COLO668 (cell line): ENCODE measurements around the gene DDX55.

Experiments
- DNase-seq: peaks from one replicate; lab custom pipeline; 2025; ENCODE audit not compliant: unreplicated experiment; lab: John Stamatoyannopoulos, UW

The DDX55 gene

DNA sequence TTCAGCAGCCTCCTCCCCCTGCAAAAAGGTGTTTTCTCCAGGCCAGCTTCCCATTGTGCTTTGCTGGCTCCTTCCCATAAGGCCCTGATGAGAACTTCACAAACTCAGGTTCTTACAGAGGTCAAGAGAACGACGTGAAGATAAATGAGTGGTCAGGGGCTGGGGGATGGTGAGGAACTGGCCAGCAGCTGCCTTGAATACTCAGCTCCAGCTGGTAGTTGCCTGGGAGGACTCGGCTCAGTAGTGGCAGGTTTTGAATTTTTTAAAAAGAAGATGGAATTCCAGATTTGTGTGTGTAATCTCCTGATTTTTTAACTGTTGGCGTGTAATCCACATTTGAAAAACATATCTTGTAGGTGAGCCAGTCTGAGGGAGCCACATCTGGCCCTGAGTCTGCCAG is 5.9 kb downstream of the DDX55 start:
- DNase-seq, result no peak

GRCh38 chr12:123608182-123608581 is 6.3 kb downstream of the DDX55 start:
- DNase-seq, result no peak

- DNase-seq, result no peak
These were observed 12.2 kb downstream of the DDX55 start for GRCh38 chr12:123614110-123614509.

GRCh38 chr12:123614531-123614930 is 12.6 kb downstream of the DDX55 start:
- DNase-seq, result no peak

DNA sequence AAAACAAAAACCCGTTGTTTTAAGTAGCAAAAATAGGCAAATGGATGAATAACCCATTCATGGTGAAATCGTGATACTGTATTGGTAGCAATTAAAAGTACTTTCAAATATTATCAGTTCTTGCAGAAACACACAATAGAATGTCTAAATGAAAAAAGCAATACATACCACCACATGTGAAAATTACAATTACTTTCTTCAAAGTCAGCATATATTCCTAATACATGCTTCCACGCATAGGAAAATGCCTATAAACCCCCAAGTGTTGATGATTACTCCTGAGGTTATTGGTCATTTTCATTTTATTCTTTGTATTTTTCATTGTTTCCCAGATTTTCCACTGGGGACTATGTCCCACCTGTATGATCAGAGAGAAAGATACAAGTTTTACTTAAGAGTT is 15.2 kb downstream of the DDX55 start:
- no peak for DNase-seq

- DNase-seq, result no peak
These were observed 15.7 kb downstream of the DDX55 start for GRCh38 chr12:123617580-123617979.

GRCh38 chr12:123621101-123621500 is 19.2 kb downstream of the DDX55 start:
- DNase-seq, result no peak

GRCh38 chr12:123621619-123622530 is 20.0 kb downstream of the DDX55 start:
- no peak for DNase-seq

DNA sequence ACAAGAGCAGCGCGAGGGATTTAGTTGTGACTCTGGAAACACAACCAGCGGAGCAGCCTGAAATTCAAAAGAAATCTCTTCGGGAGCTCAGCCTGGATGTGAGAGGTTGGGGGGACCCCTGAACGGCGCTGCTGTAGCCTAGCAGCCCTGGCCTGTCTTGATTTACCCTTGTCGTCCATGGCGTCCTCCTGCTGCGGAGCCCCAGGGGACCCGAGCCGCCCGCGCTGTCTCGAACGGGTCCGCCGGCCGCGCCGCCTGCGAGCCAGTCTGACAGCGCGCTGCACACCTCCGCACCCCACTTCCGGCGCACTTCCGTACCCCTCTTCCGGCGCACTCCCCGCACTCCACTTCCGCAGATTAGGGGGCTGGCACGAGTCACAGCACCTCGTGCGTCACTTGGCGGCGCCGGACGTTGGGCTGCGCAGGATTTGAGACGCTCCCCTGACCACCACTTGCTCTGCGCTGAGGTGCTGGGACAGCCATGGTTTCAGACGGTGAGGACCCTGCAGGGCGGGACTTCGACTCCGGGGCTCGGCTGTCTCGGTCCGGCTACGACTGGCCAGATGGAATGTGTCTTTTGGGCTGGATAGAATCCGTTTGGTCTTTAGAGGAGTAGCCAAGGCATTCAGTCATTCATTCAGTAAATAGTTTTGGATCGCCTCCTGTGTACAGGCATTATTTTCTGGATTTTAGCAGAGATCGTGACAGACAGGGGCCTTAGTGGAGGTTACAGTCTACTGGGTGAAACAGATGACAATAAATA is 31.7 kb downstream of the DDX55 start, which contains the start of the genes EIF2B1 and GTF2H3:
Gene EIF2B1 (minus strand): TSS at position 308 of the 763 bp plus-strand sequence. CDS start 129 bp downstream, at position 179.
Gene GTF2H3 (plus strand): TSS at position 451 of the 763 bp plus-strand sequence. CDS start 31 bp downstream, at position 482.
- peak; percentile 99 for DNase-seq

DNA sequence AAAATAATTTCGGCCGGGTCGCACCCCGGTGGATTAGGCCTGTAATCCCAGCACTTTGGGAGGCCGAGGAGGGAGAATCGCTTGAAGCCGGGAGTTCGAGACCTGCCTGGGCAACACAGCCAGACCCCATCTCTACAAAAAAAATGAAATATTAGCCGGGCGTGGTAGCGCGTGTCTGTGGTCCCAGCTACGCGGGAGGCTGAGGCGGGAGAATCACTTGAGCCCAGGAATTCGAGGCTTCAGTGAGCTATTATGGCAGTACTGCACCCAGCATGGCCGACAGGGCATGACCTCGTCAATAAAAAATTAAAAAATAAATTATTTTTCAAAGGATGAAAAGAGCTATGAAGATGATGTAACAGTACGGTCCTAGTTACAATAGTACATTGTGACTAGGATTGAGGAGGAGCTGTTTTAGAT is 32.3 kb downstream of the DDX55 start:
- DNase-seq, result peak; percentile 15

- DNase-seq, result no peak
These were observed 42.0 kb downstream of the DDX55 start for GRCh38 chr12:123643911-123644310.

GRCh38 chr12:123645380-123645779 is 43.5 kb downstream of the DDX55 start:
- no peak for DNase-seq

- DNase-seq, result no peak
These were observed 44.0 kb downstream of the DDX55 start for GRCh38 chr12:123645878-123646277.

- no peak for DNase-seq
These were observed 46.5 kb downstream of the DDX55 start for GRCh38 chr12:123648401-123648800.

- no peak for DNase-seq
These were observed 52.3 kb downstream of the DDX55 start for GRCh38 chr12:123654129-123654701.

DNA sequence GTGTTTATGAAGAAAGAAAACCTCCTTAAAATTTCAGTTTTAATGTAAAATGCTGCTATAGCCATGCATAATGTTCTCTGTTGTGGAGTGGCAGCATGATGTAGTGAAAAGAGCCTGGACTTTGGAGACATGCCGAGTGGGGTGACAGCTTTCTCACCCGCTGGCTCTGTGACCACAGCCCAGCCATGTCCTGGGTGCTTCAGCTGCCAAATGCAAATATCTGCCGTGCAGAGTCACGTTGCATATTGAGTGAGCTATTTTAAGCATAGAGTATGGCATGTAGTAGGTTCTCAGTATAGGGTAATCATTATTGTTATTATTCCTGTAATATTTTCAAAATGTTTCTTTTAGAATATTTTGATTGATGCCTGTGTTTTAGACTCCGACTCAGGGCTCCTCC is 53.5 kb downstream of the DDX55 start:
- DNase-seq, result no peak

- no peak for DNase-seq
These were observed 54.5 kb downstream of the DDX55 start for GRCh38 chr12:123656392-123656791.

- no peak for DNase-seq
These were observed 55.3 kb downstream of the DDX55 start for GRCh38 chr12:123657211-123657610.

GRCh38 chr12:123659996-123660727 is 58.3 kb downstream of the DDX55 start:
- DNase-seq, result no peak

DNA sequence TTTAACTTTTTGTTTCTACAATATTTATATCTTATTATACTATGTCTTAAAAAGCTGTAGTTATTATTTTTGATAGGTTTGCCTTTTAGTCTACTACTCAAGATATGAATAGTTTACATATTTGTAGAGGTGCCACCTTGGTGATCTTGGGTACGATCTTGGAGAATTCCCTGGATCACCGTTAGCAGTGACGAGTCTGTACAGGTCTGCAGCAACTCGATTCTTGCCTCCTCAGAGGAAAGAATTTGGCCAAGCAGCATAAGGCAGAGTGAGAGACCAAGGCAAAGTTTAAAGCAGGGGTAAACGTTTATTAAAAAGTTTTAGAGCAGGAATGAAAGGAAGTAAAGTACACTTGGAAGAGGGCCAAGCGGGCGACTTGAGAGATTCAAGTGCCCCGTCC is 65.9 kb downstream of the DDX55 start:
- DNase-seq, result no peak
